ENCODE results near the gene C17orf50.

Gene C17orf50

DNA sequence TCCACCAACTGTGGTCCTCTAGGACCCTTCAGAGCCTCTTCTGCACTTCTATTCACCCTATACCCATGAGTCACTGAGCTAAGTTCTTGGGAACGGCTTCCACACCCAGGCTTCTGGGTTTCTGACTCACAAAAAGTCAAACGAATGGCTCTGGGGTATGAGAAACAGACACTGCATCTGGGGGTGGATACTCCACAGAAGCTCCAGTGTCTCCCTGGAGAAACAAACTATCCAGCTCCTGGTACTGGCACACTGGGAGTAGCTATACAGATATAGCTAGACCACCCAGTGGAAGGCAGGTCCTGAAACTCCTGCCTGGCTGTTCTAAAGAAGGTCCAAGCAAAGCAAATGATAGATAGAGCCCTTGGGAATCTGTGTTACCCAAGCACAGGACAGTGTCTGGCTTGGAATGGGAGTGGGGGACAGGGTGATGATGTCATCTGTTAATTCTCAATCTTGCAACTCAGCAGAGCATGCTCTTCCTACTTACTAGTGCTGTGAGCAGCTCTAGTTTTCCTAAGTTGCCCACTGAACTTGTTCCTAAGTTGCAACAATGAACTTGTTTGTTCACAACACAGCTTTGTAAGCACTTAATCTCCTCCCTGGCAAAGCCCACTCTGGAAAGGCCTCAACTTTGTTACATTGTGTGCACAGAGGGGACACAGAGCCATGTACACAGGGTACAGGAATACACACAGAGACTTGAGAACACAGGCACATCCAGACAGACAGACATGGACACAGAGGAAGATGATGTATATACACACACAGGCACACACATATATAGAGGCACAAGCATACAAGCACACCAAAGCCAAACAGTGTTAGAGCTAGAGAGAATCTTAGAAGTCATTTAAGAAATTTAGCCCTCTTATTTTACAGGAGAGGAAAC is 28.0 kb downstream of the C17orf50 start:
- peak; percentile 62 for DNase-seq (ENCODE audit: low read depth)

- no peak for DNase-seq (ENCODE audit: low read depth)
These were observed 30.2 kb downstream of the C17orf50 start for GRCh38 chr17:35790841-35791240.

DNA sequence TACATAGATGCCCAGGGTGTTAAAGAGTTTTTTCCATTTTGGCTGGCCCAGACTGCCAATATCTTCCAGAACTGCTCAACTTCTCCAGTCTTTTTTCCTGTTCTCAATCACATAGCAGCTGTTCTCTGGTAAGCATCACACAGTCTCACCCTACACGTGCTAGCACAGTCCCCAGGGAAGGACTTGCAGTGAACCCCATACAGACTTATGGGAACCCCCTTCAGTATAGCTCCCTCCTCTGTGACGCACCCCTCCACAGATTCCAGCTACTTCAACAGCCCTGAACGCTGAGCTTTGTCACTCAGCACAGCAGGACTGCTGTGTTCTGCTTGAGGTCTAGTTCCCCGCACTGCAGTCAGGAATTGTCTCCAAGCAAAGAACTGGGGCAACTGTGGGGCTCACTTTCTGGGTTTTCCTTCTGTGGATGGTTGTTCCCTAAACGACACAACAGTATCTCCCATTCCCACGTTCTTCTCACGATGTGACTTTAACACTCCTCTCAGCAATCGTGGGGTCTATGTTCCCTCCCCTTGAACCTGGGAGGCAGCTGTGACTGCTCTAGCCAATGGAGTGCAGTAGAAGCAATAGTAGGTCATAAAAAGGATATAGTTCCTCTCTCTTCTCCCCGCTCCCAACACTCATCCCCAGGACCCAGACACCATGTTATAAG is 31.1 kb downstream of the C17orf50 start:
- DNase-seq (ENCODE audit: low read depth): no peak

GRCh38 chr17:35793257-35793656 is 32.6 kb downstream of the C17orf50 start:
- DNase-seq (ENCODE audit: low read depth): no peak

- DNase-seq (ENCODE audit: low read depth): no peak
These were observed 34.6 kb downstream of the C17orf50 start, which contains the start of gene MMP28 for GRCh38 chr17:35795007-35795870. Gene MMP28, minus strand, starts transcription at chr17:35795641. Its CDS starts 264 bp downstream, at chr17:35795377.

DNA sequence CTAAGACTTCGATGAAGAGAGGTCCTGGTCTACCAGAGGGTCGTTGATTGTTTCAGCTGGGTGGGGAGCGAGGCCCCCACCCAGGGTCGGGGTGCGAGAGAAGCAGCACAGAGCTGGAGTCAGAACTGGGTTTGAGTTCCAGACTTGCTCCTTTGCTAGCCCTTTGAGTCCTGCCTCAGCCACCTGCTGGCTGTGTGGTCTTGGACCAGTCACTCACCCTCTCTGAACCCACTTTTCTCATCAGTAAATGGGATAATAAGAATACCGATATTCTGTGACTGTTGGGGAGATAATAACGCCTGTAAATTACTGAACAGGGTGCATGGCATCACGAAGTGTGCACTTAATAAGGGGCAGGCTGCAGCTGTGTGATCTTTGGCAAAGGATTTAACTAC is 35.2 kb downstream of the C17orf50 start:
- no peak for DNase-seq (ENCODE audit: low read depth)

- DNase-seq (ENCODE audit: low read depth): no peak
These were observed 36.3 kb downstream of the C17orf50 start for GRCh38 chr17:35796942-35797341.

- DNase-seq (ENCODE audit: low read depth): no peak
These were observed 36.7 kb downstream of the C17orf50 start for GRCh38 chr17:35797370-35797769.

DNA sequence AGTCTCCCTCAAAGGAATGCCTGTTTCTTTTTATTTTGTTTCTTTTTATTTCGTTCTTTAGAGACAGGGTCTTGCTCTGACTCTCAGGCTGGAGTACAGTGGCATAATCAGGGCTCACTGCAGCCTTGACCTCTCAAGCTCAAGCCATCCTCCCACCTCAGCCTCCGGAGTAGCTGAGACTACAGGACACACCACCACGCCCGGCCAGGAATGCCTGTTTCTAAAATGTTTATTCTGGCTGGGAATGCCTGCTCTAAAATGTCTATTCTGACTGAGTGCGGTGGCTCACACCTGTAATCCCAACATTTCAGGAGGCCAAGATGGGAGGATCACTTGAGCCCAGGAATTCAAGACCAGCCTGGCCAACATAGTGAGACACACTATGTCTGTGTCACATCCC is 37.2 kb downstream of the C17orf50 start:
- no peak for DNase-seq (ENCODE audit: low read depth)

GRCh38 chr17:35799942-35800341 is 39.3 kb downstream of the C17orf50 start:
- no peak for DNase-seq (ENCODE audit: low read depth)

- no peak for DNase-seq (ENCODE audit: low read depth)
These were observed 41.0 kb downstream of the C17orf50 start for GRCh38 chr17:35801583-35802224.

- DNase-seq (ENCODE audit: low read depth): peak; percentile 94
These were observed 44.0 kb downstream of the C17orf50 start for GRCh38 chr17:35804658-35805192.

- no peak for DNase-seq (ENCODE audit: low read depth)
These were observed 46.9 kb downstream of the C17orf50 start for GRCh38 chr17:35807371-35808144.

DNA sequence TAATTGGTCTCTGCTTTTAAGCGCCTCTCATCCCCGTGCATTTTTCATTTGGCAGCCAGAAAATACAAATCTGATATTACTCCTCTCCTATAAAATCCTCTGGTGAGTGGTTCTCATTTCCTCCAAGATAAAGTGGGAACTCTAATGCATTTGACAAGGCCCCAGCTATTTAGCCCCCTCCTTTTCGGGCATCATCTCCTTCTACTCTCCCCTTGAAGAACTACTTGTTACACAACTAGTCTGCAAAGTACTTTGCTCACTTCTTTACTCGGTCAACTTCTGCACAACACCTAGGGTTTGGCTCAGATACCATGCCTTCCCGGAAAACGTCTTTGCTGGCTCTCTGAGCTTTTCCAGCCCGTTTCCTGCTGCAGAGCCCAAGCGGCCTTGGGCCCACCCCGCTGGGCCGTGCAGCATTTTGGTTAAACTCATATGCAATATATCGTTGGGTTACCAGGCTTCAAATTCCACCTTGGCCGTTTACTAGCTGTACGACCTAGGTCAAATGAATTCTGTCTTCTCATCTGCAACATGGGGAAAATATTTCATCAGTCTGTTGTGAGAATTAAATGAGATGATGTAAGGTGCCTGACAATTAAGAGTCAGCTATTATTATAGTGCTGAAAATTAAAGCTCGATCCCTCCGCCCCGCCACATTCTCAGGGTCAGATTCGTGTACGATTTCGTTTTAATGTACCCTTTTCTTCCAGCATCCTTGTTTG is 47.7 kb downstream of the C17orf50 start:
- DNase-seq (ENCODE audit: low read depth): peak; percentile 43

DNA sequence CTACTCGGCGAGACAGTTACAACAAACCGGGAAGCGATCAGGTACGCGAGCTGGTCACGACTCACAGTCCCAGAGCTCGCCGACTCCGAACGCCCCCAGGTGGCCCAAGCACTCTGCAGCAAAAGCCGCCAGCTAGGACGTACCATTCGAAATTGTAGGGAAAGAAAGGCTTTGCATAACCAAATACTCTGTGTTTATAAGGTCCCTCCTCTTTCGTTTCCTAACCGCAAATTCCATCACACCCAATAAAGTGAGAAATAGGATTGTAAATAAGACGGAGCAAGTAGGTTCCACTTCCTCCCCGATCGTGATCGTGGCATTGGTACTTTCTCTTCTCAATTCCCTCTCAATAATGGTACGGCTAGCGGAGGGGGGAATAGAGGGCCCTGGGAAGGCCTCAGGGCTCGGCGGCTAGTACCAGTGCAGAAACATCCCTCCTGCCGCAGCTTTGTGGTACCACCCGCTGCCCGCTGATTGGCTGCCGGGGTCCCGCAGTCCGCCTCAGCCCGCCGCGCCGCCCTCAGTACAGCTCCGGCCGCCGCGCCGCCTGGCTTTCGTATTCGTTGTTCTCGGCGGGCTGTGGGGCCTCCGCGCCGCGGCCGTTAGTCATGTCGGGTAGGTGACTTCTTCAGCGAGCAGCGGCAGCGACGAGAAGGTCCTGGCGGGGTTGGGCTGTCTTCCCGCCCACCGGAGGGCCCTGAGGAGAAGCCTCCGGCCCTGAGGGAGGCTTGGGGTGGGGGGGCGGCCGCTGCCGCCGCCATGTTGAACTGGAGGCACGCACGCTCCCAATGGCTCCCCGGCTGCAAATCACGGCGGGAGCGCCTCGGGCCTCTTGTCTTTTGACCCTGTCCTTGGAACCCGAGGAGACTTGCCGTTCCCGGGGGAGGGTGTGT is 48.5 kb downstream of the C17orf50 start, which contains the start of gene TAF15:
Gene TAF15, plus strand, starts transcription at position 523 of the 893 bp plus-strand sequence. Its CDS starts 86 bp downstream, at position 609.
- peak; percentile 98 for DNase-seq (ENCODE audit: low read depth)

GRCh38 chr17:35809855-35810461 is 49.3 kb downstream of the C17orf50 start:
- DNase-seq (ENCODE audit: low read depth): no peak

GRCh38 chr17:35811759-35812158 is 51.1 kb downstream of the C17orf50 start:
- no peak for DNase-seq (ENCODE audit: low read depth)

GRCh38 chr17:35812456-35812855 is 51.8 kb downstream of the C17orf50 start:
- no peak for DNase-seq (ENCODE audit: low read depth)

All from fibroblast of the conjunctiva (primary cell).